Hepatocyte (in vitro differentiated cells): Measurements from ENCODE around the gene TBC1D22B. TPM values are rescaled to one million over a fixed set of nuclear protein-coding genes. Genes with fewer than 3 reads are reported as not detected.
A peak's percentile ranks its signal among the peaks of the same experiment; 100 is the strongest.

Experiments
- DNase-seq: peaks from one replicate; pipeline ENCODE4 v3.0.0-alpha.2; 2016; ENCODE audit warnings: low spot score
- H2AFZ ChIP-seq: fragments of 200-600 bp; sonication (generic); 2 replicates; pipeline ENCODE4 v1.6.0; 2016; ENCODE audit warnings: antibody characterized with exemption, mild to moderate bottlenecking
- H3K27ac ChIP-seq: fragments of 200-600 bp; sonication (generic); 2 replicates; pipeline ENCODE4 v1.5.1; 2016; ENCODE audit warnings: mild to moderate bottlenecking
- H3K27me3 ChIP-seq: fragments of 200-600 bp; sonication (generic); 2 replicates; pipeline ENCODE4 v1.6.1; 2016
- H3K36me3 ChIP-seq: fragments of 200-600 bp; sonication (generic); replicated peaks from 2 replicates; pipeline ENCODE4 v1.5.1; 2016; ENCODE audit warnings: low read depth; ENCODE audit not compliant: insufficient read depth
- H3K4me1 ChIP-seq: fragments of 200-600 bp; sonication (generic); 2 replicates; pipeline ENCODE4 v1.5.1; 2016; ENCODE audit warnings: mild to moderate bottlenecking, moderate library complexity; ENCODE audit not compliant: insufficient read depth
- H3K4me2 ChIP-seq: fragments of 200-600 bp; sonication (generic); 2 replicates; pipeline ENCODE4 v1.6.0; 2016
- H3K4me3 ChIP-seq: fragments of 200-600 bp; sonication (generic); 2 replicates; pipeline ENCODE4 v1.5.1; 2016; ENCODE audit warnings: mild to moderate bottlenecking
- H3K79me2 ChIP-seq: fragments of 200-600 bp; sonication (generic); 2 replicates; pipeline ENCODE4 v1.6.0; 2017; ENCODE audit warnings: mild to moderate bottlenecking
- H3K9me2 ChIP-seq: fragments of 200-600 bp; sonication (generic); replicated peaks from 2 replicates; pipeline ENCODE4 v1.6.0; 2017; ENCODE audit warnings: mild to moderate bottlenecking; ENCODE audit not compliant: insufficient read depth
- H3K9me3 ChIP-seq: fragments of 200-600 bp; sonication (generic); 2 replicates; pipeline ENCODE4 v1.5.1; 2016; ENCODE audit warnings: low read depth, mild to moderate bottlenecking
- H4K20me1 ChIP-seq: fragments of 200-600 bp; sonication (generic); 2 replicates; pipeline ENCODE4 v1.6.0; 2016; ENCODE audit warnings: mild to moderate bottlenecking; ENCODE audit not compliant: insufficient read depth, poor library complexity, severe bottlenecking
- CTCF ChIP-seq: fragments of 200-600 bp; sonication (generic); IDR thresholded peaks from 2 replicates; pipeline ENCODE4 v1.5.1; 2016; ENCODE audit warnings: antibody characterized with exemption, mild to moderate bottlenecking; ENCODE audit not compliant: poor library complexity
- EZH2 ChIP-seq: fragments of 200-600 bp; sonication (generic); IDR thresholded peaks from 2 replicates; pipeline ENCODE4 v1.6.1; 2016; ENCODE audit warnings: antibody characterized with exemption, mild to moderate bottlenecking, borderline replicate concordance
- EZH2phosphoT487 ChIP-seq: fragments of 200-600 bp; sonication (generic); IDR thresholded peaks from one replicate; pipeline ENCODE4 v1.6.1; 2018; ENCODE audit warnings: antibody characterized with exemption, mild to moderate bottlenecking, low read depth, moderate library complexity; ENCODE audit not compliant: unreplicated experiment, severe bottlenecking
- WGBS: methylation state at CpG from one replicate; pipeline ENCODE4 v1.1.6; 2016; ENCODE audit warnings: low lambda C conversion rate; ENCODE audit errors: missing lambda C conversion rate; 5-methylcytosine and 5-hydroxymethylcytosine counted together
- polyA plus RNA-seq: library from polyadenylated mRNA; unstranded; fragments of >200 nt; fragmentation: Nextera tagmentation; extraction: Ambion mirVana; gene quantifications from 2 replicates; pipeline ENCODE4 v1.2.1, GENCODE V29; 2016
- total RNA-seq: library from RNA; depleted of rRNA; stranded (reverse); fragments of >200 nt; gene quantifications from 2 replicates; pipeline ENCODE4 v1.2.3, GENCODE V29; 2014

Gene TBC1D22B
- total and polyA plus RNA-seq, 2 experiments from 2014 or later: 5.2 to 8.2 TPM

DNA sequence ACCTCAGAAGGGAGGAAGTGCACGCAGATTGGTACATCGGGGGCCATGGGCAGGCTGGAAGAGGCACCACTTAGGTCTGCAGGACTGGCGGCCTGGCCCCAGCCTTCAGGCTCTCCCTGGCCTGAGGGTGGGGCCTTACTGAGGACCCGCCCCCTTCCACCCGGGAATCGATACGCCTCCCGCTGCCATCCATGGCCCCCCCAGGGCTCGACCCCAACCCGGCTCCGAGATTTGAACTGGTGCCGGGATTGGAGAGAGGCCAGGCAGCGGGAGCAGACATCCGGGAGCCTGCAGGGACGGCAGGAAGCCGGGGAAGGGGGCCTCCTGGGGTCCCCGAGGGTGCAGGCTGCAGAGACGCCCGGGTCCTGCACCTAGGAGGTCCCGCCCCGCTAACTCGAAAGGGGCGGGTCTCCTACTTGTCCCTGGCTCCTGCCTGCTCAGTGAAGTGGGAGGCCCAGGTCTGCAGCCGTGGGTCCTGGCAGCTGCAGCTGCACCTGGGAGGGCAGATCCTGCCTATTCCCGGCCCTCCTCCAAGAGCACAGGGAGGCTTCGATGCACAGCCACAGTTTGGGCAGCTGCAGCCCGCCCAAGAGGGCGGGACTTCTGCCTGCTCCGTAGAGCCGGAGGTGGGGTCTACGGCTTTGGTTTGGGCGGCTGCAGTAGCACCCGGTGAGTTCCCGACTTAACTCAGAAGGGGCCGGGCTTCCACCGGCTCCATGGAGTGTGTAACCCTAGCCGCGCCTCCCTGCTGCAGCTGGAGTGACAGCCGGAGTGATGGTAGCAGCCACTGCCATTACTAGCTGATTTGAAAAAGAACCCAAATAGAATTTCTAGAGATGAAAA is 35.2 kb upstream of the TBC1D22B start:
- Histone ChIP-seq H3K27me3 (no peaks in the 10 kb centered on the region), H3K4me2 (peak overlapping the region; percentile 77), H2AFZ (peak overlapping the region; percentile 94), H3K27ac (peak overlapping the region; percentile 77), H3K4me3 (peak overlapping the region; percentile 48), H3K79me2 (no peaks in the 10 kb centered on the region), H3K9me3 (no peaks in the 10 kb centered on the region), H3K36me3 (no peaks in the 10 kb centered on the region), H3K4me1 (peaks cover 10% of the 10 kb centered on the region), H3K9me2 (no peaks in the 10 kb centered on the region), H4K20me1 (no peaks in the 10 kb centered on the region)
- TF ChIP-seq EZH2: no peak
- TF ChIP-seq EZH2phosphoT487: no peak
- no peak for TF ChIP-seq CTCF
- peak; percentile 93 for DNase-seq
- WGBS: under 1% methylated on average over 39 of the region's 39 CpGs

- Histone ChIP-seq H3K36me3 (no peaks in the 10 kb centered on the region), H3K4me3 (no peak overlapping the region), H4K20me1 (no peaks in the 10 kb centered on the region), H2AFZ (peak overlapping the region; percentile 94), H3K4me1 (peaks cover 10% of the 10 kb centered on the region), H3K27ac (peak overlapping the region; percentile 22), H3K27me3 (no peaks in the 10 kb centered on the region), H3K9me2 (no peaks in the 10 kb centered on the region), H3K9me3 (no peaks in the 10 kb centered on the region), H3K79me2 (no peaks in the 10 kb centered on the region), H3K4me2 (peak overlapping the region; percentile 77)
- TF ChIP-seq CTCF (no peak), EZH2 (no peak), EZH2phosphoT487 (no peak)
- no peak for DNase-seq
These were observed 34.6 kb upstream of the TBC1D22B start for GRCh38 chr6:37222992-37223391.

- H2AFZ ChIP-seq: no peak overlapping the region
- H3K4me3 ChIP-seq: no peak overlapping the region
- no peaks in the 10 kb centered on the region for H3K79me2 ChIP-seq
- no peak for TF ChIP-seq CTCF
- no peak for TF ChIP-seq EZH2
- no peak for TF ChIP-seq EZH2phosphoT487
- H3K27me3 ChIP-seq: no peaks in the 10 kb centered on the region
- WGBS: 83% methylated on average over 5 of the region's 5 CpGs
- no peak overlapping the region for H3K27ac ChIP-seq
- H3K9me2 ChIP-seq: no peaks in the 10 kb centered on the region
- H3K4me2 ChIP-seq: no peak overlapping the region
- no peaks in the 10 kb centered on the region for H4K20me1 ChIP-seq
- no peak for DNase-seq
- no peaks in the 10 kb centered on the region for H3K9me3 ChIP-seq
- H3K36me3 ChIP-seq: no peaks in the 10 kb centered on the region
- peaks cover 10% of the 10 kb centered on the region for H3K4me1 ChIP-seq
These were observed 32.0 kb upstream of the TBC1D22B start for GRCh38 chr6:37225350-37226169.
